Measurements from ENCODE around the gene TLR8. TPM values are rescaled to one million over a fixed set of nuclear protein-coding genes. Genes with fewer than 3 reads are reported as not detected.

TLR8 gene
- total RNA-seq, 4 donors from 2014 or later: 0.37 to 1.3 (median 0.82) TPM; not detected in 1

- 93 to 100% methylated on average over 2 to 3 of the region's 3 CpGs for WGBS, 2 donors (ENCODE audit: low coverage in 1 of 2)
- H3K27ac ChIP-seq: no peak overlapping the region
- no peaks in the 10 kb centered on the region for H3K36me3 ChIP-seq
- no peak for DNase-seq
- no peaks in the 10 kb centered on the region for H3K9me3 ChIP-seq
- intact Hi-C loops (cut with DNase I; ENCODE audit: low total_unique reads): no loop called here
- TF ChIP-seq POLR2A (IDR thresholded peaks at IDR 0.05) (no peak), POLR2AphosphoS5 (IDR thresholded peaks at IDR 0.05) (no peak)
- in situ Hi-C loops (cut with MboI; ENCODE audit: low pct_ligation_motif_present in 1 of 4, low pct_unique_long_range_greater_than_20kb in 1 of 4, low sequenced_read_pairs in 3 of 4): no loop called here
- no peak overlapping the region for H3K4me3 ChIP-seq
- H3K27me3 ChIP-seq: no peaks in the 10 kb centered on the region
- H3K4me1 ChIP-seq: no peaks in the 10 kb centered on the region
These were observed 19.9 kb upstream of the TLR8 start for GRCh38 chrX:12886545-12886944.

- Histone ChIP-seq H3K4me3 (no peak overlapping the region), H3K4me1 (no peaks in the 10 kb centered on the region), H3K36me3 (no peaks in the 10 kb centered on the region), H3K9me3 (no peaks in the 10 kb centered on the region), H3K27me3 (no peaks in the 10 kb centered on the region), H3K27ac (no peak overlapping the region)
- intact Hi-C loops (cut with DNase I; ENCODE audit: low total_unique reads): no loop called here
- WGBS, 2 donors (ENCODE audit: low coverage in 1 of 2): 78% methylated on average over 2 of the region's 2 CpGs; no CpG with 5 or more reads in 1 of the 2 donors
- TF ChIP-seq EP300 (IDR thresholded peaks at IDR 0.05; ENCODE audit: low read depth): no peak
- TF ChIP-seq POLR2AphosphoS5 (IDR thresholded peaks at IDR 0.05): no peak
- no peak for TF ChIP-seq POLR2A (IDR thresholded peaks at IDR 0.05)
- no peak for TF ChIP-seq CTCF (IDR thresholded peaks at IDR 0.05)
- DNase-seq: no peak
- in situ Hi-C loops (cut with MboI; ENCODE audit: low pct_ligation_motif_present in 1 of 4, low pct_unique_long_range_greater_than_20kb in 1 of 4, low sequenced_read_pairs in 3 of 4): no loop called here
These were observed 19.3 kb upstream of the TLR8 start for GRCh38 chrX:12887141-12887540.

GRCh38 chrX:12887767-12888166 lies 18.7 kb upstream of the TLR8 start:
- DNase-seq: no peak
- H3K4me3 ChIP-seq: no peak overlapping the region
- no peaks in the 10 kb centered on the region for H3K27me3 ChIP-seq
- 63% methylated on average over 3 of the region's 3 CpGs; no CpG with 5 or more reads in 1 of the 2 donors for WGBS, 2 donors (ENCODE audit: low coverage in 1 of 2)
- TF ChIP-seq CTCF (IDR thresholded peaks at IDR 0.05) (no peak), POLR2AphosphoS5 (IDR thresholded peaks at IDR 0.05) (no peak), EP300 (IDR thresholded peaks at IDR 0.05; ENCODE audit: low read depth) (no peak), POLR2A (IDR thresholded peaks at IDR 0.05) (no peak)
- intact Hi-C loops (cut with DNase I; ENCODE audit: low total_unique reads): no loop called here
- no peaks in the 10 kb centered on the region for H3K4me1 ChIP-seq
- H3K27ac ChIP-seq: no peak overlapping the region
- in situ Hi-C loops (cut with MboI; ENCODE audit: low pct_ligation_motif_present in 1 of 4, low pct_unique_long_range_greater_than_20kb in 1 of 4, low sequenced_read_pairs in 3 of 4): no loop called here
- H3K36me3 ChIP-seq: no peaks in the 10 kb centered on the region
- H3K9me3 ChIP-seq: no peaks in the 10 kb centered on the region

- H3K27me3 ChIP-seq: no peaks in the 10 kb centered on the region
- H3K4me1 ChIP-seq: no peaks in the 10 kb centered on the region
- no peak for TF ChIP-seq POLR2AphosphoS5 (IDR thresholded peaks at IDR 0.05)
- TF ChIP-seq EP300 (IDR thresholded peaks at IDR 0.05; ENCODE audit: low read depth): no peak
- TF ChIP-seq CTCF (IDR thresholded peaks at IDR 0.05): no peak
- TF ChIP-seq POLR2A (IDR thresholded peaks at IDR 0.05): no peak
- no peak overlapping the region for H3K4me3 ChIP-seq
- 55% methylated on average over 5 of the region's 5 CpGs; no CpG with 5 or more reads in 1 of the 2 donors for WGBS, 2 donors (ENCODE audit: low coverage in 1 of 2)
- no peaks in the 10 kb centered on the region for H3K36me3 ChIP-seq
- H3K9me3 ChIP-seq: no peaks in the 10 kb centered on the region
- peak overlapping the region in 1 of 4 donors; percentile 43 for H3K27ac ChIP-seq
- in situ Hi-C loops (cut with MboI; ENCODE audit: low pct_ligation_motif_present in 1 of 4, low pct_unique_long_range_greater_than_20kb in 1 of 4, low sequenced_read_pairs in 3 of 4) (loop anchor here in 1 of 4 donors (10.0 kb wide), 1 partner anchor 66 kb away; no protein-coding TSS in a partner anchor), intact Hi-C loops (cut with DNase I; ENCODE audit: low total_unique reads) (loop anchor here (10.0 kb wide), 1 partner anchor 76 kb away; no protein-coding TSS in a partner anchor)
- no peak for DNase-seq
These were observed 16.0 kb upstream of the TLR8 start for GRCh38 chrX:12890467-12890866.

- H3K4me1 ChIP-seq: no peaks in the 10 kb centered on the region
- intact Hi-C loops (cut with DNase I; ENCODE audit: low total_unique reads) (loop anchor here (10.0 kb wide), 1 partner anchor 76 kb away; no protein-coding TSS in a partner anchor), in situ Hi-C loops (cut with MboI; ENCODE audit: low pct_ligation_motif_present in 1 of 4, low pct_unique_long_range_greater_than_20kb in 1 of 4, low sequenced_read_pairs in 3 of 4) (loop anchor here in 1 of 4 donors (10.0 kb wide), 1 partner anchor 66 kb away; no protein-coding TSS in a partner anchor)
- 62% methylated on average over 4 of the region's 4 CpGs; no CpG with 5 or more reads in 1 of the 2 donors for WGBS, 2 donors (ENCODE audit: low coverage in 1 of 2)
- no peak for TF ChIP-seq EP300 (IDR thresholded peaks at IDR 0.05; ENCODE audit: low read depth)
- no peak for TF ChIP-seq POLR2A (IDR thresholded peaks at IDR 0.05)
- no peak for TF ChIP-seq CTCF (IDR thresholded peaks at IDR 0.05)
- TF ChIP-seq POLR2AphosphoS5 (IDR thresholded peaks at IDR 0.05): no peak
- H3K36me3 ChIP-seq: no peaks in the 10 kb centered on the region
- H3K4me3 ChIP-seq: no peak overlapping the region
- no peak for DNase-seq
- H3K27me3 ChIP-seq: no peaks in the 10 kb centered on the region
- no peaks in the 10 kb centered on the region for H3K9me3 ChIP-seq
- H3K27ac ChIP-seq: peak overlapping the region in 1 of 4 donors; percentile 43
These were observed 15.2 kb upstream of the TLR8 start for GRCh38 chrX:12891171-12891570.
